ENCODE data around the gene CDH22.

Gene CDH22

DNA sequence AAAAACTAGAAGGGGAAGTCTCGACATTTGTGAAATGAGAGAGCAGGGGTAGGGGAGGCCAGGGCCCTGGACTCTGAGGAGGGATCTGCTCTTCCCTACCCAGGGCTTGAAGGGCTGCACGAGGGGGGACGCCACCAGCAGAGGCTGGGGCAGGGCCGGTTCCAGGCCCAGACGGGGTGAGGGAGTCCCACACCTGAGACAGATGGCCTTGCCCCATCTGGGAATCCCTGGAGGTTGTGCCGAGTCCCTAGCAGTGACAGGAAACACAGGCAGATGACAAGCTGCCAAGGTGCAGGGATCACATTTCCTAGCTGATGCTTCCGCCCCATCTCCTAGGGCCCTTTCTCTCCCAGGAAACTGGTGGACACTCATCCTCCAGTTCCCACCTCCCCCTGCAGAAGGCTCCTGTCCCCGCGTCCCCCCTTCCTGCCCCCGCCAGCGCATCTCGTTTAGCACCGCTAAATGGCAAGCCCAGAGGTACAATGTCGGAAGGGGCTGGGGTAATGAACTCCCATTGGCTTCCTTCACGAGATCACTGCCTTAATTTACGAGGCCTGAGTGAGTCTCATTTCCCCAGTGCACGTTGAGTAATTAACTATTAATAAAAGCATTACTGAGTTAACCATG, 35.2 kb upstream of the CDH22 start:
- no peak for DNase-seq (ENCODE audit: low spot score)

DNA sequence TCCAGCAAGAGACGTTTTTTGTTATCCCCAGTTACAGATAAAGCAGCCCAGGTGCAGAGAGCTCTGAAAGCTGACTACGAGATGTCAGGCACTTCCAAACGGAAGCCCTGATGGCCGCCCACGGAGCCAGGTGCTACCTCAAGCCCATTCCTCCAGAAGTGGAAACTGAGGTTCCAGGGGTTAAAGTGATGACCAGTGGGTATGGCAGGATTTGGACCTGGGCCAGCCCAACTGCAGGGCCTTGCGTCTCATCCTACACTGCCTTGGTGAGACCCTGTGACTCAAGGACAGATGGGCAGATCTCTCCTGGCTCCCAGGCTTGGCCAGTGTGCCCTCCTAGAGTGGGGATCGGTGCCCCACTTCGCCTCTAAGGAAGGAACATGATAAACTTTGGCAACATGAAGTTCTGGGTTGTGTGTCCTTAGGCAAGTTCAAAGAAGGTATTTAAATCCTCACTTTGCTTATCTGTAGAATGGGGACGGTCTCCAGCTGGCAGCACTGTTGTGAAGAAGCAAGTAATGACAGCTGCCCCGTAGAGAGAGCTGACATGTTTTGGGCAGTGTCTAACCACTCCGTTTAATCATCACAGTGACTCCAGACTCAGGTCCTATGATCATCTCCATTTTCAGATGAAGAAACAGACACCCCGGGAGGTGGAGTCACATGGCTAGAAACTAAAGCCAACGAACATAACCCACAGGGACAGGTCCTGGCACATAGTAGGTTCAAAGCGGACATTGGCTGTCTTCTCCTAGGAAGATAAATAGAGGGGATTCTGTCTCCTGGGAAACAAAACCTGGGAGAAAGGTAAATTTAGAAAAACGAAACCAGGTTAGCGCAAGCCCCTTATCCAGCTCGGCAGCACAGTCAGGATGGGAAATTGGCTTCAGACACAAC, 34.4 kb upstream of the CDH22 start:
- no peak for DNase-seq (ENCODE audit: low spot score)

DNA sequence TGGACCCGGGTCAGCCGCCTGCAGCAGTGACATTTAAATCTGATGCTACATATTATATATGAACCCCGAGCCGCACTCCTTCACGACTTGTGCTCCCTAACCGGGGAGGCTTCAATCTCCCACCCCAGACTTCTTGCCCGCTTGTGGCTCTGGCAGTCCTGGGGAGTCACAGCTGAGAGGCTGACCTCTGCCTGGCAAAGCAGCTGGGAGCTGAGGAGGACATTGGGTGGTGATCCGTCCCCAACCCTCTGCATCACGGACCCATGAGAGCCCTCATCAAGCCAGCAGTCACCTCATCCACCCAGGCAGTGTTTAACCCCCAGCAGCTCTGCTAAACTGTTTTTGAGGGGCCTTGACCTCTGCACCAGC, 33.7 kb upstream of the CDH22 start:
- DNase-seq (ENCODE audit: low spot score), result no peak

DNA sequence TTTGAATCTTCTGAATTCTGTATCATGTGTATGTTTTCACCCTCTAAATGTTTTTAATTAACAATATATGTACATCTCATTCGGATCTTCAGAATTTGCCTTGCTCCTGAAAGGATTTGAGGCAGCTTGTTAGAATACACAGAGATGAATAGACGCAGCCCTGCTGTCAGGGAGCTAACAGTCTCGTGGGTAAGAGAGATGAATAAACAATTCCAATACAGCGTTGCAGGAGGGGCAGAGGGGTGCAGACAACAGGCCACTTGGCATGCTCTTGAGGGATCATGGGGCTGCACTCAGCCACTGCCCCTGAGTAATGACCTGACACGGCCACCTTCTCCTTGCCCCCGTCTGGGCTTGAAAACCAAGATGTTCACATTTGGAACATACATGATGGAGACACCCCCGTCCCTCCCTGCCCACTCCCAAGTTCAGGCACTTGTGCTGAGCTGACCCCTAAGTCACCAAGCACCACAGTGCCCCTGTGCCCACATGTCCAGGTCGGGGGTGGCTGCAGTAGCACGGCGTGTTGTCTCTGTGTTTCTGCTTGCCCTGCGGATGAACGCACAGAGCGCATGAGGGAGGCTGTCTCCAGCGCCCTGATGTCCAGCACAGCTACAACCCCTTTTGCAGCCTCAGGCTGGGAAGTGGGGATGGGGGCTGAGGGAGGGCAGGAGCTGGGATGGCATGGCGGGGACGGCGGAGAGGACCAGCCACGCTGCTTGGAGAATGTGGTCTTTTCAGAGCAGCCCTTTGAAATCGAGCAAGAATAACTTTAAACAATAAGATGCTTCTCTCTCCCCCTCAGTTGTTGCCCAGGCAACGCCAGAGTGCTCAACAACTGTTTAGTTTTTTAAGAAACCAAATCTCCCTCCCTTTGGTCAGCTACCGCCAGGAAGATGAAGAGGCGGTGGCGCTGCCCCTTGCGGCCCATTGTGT, 33.0 kb upstream of the CDH22 start:
- DNase-seq (ENCODE audit: low spot score), result no peak

DNA sequence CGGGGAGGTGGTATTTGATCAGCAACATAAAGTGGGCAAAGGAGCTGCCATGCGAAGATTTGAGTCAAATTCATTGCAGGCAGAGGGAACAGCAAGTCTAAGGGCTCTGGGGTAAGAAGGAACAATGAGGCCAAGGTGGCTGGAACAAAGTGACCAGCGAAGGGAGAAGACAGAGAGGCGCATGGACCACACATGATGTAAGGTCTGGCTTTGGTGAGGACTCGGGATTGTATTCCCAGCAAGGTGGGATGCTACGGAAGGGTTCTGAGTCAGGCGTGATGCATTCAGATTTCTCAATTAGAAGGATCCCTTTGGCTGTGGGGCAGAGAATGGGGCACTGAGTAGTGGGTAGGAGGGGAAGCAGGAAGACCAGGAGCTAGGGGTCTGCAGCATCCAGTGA, 30.7 kb upstream of the CDH22 start:
- no peak for DNase-seq (ENCODE audit: low spot score)

DNA sequence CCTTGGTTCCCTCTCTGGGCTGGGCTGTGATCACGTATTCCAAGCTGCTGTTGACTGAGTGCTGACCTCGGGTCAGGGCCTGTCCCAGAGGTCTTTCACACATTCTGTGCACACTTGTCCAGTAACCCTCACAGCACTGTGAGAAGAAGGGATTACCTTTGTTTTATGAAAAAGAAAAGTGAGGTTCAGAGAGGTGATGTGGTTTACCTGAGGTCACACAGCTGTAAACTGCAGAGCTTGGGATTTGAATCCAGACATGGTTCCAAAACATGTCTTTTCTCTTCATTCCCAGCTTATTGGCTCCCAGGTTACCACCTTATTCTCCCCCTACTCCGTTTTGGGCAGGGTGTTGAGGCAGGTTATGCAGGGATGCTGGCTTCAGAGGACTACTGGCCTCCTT, 28.4 kb upstream of the CDH22 start:
- no peak for DNase-seq (ENCODE audit: low spot score)

DNA sequence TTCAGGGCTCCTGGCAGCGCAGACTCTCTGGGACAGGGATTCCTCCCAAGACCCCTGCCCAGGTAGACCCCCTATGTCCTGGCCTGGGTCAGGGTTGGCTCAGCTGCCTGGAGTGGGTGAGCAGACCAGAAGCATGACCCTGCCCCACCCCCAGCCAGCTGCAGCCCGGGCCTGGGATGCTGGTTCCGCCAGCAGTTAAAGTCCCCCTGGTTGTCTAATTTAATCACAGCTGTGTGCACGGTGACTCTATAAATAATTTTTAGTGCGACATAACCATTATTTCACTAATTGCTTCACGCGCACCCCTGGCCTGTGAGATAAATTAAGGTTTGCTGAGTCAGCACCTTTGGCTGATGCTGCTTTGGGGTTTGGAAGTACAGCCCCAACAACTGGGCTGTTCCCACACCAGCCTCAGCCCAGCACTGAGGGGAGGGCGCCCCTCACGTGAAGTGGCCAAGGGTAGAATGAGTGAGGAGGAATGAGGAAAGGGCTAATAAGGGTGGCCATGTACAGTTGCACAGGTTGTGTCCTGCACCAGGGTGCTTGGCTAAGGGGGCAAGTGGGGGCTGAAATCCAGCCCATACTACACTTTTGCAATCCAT, 26.1 kb upstream of the CDH22 start:
- DNase-seq (ENCODE audit: low spot score), result no peak

DNA sequence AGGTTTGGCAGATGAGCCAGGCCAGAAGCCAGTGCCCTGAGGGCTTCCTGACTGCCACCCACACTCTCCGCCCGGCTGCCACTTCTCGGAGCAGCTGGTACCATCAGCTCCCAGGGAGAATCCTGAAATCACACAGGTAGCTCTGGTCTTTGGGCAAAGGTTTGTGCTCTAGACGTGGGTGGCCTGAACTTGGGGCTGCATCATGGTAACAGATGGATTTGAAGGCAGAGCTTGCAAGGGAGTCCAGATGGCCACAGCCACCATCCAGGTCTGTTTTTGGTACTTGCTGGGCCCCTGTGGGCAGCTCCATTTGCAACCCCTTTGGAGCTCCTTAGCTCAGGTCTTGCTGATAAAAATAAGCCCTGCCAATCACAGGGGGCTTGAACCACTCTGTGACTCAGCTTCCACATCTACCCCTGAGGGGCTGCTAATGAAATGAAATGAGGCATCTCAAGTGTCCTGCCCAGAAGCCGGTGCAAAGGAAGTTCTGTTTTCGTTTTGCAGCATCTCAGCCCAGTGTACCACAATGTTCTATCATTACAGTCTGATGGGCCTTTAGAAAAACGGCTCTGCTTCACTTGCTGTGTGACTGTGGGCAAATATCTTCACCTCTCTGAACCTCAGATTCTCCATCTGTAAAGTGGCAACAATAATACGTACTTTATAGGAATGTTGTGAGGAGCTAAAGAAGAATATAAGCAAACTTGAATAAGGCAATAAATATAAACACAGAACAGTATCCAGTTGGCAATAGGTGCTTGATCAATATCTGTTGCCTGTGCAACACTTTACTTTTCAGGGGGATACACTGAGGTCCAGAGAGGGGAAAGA, 25.1 kb upstream of the CDH22 start:
- DNase-seq (ENCODE audit: low spot score), result no peak

DNA sequence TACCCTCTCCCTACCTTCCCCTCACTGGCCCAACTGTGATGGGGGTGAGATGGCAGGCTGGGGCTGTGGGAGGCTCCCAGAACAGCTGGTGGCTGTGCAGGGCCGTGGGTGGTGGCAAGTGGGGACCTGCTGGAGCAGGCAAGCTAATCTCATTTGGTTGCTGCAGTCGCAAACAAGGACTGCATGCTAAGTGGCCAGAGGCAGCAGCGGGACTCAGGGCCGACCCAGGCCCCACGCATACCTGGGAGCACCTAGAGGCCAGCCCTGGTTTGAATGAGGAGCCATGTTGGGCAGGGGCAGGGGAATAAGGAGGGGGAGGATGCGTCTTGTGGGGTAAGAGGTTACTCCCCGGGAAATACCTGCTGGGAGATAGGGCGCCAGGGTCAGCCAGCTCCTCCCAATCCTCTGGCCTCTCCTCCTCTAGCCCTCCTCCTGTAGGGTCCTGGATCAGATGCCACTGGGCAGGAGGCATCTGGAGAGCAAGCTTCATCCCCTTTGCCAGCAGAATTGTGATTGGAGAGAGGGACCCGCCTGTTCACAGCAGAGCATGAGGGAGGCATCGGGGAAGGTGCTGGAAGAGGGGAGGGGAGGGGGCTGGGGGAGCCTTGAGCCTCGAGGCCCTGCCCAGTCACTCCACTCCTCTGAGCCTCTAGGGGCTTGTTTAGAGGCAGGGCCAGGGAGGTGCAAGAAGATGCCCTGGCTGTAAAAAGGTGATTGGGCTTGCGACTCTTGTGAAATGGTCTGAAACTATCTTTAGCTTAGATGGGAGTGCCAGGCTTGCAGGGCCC, 24.3 kb upstream of the CDH22 start:
- DNase-seq (ENCODE audit: low spot score), result no peak

DNA sequence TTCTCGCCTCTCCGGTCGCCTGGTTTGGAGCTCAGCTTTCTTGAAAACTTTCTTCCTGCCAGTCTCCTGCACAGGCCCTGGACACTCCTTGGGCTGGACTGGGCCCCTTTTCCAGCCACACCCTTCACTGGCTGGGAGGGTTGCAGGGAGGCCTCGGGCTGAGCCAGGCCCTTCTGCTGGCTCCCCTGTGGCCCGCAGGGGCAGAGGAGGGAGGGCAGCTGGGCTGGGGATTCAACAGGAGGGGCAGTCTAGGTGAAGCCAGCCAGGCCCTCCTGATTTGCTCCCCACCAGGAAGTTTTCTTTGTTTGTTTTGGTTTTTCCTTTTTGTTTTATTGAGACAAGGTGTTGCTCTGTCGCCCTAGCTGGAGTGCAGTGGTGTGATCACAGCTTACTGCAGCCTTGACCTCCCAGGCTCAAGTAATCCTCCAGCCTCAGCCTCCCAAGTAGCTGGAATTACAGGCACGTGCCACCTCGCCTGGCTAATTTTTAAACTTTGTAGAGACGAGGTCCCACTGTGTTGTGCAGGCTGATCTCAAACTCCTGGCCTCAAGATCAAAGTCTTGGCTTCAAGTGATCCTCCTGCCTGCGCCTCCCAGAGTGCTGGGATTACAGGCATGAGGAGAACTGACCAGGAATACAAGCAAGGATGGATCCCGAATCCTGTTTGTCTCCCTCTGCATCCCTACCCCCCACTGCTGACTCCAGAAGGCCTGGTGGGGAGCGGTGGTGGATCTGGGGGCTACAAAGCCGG, 23.5 kb upstream of the CDH22 start:
- no peak for DNase-seq (ENCODE audit: low spot score)

DNA sequence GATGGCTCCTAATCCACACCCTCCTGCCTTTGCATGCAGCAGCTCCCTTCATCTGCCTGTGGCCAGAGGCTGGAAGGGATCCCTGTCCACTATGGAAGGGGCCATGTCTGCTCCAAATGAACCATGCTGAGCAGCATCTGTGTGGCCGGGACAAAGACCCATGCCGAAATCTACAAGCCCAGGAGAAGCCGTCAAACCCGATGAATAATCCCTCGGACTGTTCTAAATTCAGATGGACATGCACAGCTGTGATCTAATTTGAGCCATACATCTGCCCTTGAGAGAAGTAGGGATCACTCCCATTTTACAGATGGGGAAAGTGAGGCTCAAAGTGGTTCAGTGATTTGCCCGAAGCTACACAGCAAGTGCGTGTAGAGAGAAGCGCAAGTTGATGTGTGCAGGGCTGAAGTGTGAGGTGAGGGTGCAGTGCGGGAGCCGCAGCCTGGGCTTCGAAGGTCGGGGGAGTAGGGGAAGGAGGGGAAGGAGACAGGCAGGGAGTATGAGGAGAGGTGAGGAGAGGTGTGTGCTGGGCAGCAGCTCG, 22.6 kb upstream of the CDH22 start:
- no peak for DNase-seq (ENCODE audit: low spot score)

DNA sequence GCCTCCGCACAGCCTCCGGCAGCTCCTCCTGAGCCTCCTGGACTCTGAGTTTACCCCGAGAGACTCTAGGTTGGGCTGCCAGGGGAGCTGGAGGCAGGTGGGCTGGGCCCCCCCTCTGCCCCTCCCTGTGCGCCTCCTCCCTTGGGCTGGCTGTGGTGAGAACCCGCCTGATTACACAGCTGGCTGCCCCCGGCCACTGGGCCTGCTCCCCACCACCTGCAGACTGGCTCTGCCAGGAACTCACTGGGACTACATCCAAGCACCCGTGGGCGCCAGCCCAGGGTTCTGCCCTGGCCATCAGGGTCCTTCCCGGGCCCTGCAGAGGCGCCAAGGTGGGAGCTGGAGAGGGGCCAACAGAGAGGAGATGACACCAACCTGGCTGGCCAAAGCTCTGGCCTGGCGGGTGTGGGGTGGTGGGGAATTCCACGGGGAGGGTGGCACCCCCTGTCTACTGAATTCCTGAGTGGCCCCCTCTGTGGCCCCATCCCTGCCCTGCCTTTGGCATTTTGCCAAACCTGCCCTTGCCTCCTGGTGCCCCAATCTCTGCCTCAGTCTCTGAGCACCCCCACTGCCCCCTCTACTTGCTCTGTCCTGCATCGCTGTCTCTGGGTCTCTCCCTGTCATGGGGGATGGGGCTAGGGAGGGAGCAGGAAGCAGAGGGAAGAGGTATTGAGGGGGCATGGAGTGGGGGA, 21.9 kb upstream of the CDH22 start:
- DNase-seq (ENCODE audit: low spot score), result no peak

DNA sequence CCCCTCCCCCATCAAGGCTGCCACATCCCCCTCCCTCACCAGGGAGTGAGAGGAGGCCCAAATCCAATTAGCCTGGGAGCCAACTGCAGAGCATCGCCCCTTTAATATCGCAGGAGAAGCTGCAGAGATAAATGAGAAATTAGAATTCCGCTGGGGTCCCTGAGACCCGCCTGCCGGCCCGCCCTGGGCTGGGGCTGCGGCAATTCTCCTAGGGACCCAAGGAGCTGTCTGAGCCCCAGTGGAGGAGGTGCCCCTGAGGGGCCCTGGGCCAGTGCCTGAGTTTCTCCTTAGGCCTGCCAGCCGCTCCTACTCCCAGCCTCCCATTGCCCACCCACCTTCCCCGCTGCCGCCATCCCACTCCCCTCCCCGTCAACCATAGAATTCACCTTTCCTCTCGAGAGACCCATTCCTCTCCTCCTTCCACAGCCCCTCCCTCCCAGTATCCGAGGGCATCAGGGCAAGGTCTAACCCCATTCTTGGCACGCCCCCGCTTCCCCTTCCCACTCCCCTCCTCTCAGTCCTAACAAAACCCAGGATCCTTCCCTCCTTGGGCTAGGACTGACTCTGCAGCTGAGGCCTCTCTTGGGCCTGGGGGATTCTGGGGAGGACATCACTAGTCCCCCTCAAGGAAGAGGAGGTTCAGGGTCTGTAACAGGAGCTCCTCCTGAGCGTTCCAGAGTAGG, 20.0 kb upstream of the CDH22 start:
- no peak for DNase-seq (ENCODE audit: low spot score)

DNA sequence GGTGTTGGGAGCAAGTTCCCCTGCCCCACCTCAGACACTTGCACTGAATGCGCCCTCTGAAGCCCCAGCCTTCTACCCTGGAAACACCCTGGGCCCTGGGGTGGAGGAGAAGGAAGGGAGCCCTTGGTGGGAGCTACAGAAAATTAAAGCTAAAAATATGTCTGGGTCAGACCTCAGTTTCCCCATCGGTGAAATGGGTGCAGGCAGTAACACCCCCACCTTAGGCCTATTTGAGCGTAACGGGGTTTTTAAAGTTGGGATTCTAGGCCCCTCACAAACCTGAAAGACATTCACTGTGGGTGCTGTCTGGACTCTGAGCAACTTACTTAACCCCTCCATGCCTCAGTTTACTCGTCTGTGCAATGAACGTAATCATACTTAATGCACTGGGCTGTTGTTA, 19.3 kb upstream of the CDH22 start:
- DNase-seq (ENCODE audit: low spot score), result no peak

DNA sequence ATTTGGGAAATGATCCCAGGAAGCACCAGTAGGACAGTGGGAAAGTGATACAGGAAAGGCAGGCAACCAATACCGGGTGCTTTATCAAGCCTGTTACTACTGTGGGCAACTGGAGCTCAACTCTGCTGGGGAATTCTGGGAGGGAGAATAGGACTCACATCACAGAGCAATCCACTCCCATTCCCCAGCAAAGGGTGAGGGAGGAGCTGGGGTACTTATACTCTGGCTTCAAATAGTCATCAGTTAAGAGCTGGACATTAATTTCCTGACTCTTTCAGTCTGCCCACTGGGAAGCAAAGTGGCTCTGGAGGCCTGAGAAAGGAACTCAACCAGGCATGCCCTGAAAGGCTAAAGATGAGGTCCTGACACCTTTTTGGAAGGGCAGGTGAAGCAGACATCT, 17.5 kb upstream of the CDH22 start:
- no peak for DNase-seq (ENCODE audit: low spot score)

DNA sequence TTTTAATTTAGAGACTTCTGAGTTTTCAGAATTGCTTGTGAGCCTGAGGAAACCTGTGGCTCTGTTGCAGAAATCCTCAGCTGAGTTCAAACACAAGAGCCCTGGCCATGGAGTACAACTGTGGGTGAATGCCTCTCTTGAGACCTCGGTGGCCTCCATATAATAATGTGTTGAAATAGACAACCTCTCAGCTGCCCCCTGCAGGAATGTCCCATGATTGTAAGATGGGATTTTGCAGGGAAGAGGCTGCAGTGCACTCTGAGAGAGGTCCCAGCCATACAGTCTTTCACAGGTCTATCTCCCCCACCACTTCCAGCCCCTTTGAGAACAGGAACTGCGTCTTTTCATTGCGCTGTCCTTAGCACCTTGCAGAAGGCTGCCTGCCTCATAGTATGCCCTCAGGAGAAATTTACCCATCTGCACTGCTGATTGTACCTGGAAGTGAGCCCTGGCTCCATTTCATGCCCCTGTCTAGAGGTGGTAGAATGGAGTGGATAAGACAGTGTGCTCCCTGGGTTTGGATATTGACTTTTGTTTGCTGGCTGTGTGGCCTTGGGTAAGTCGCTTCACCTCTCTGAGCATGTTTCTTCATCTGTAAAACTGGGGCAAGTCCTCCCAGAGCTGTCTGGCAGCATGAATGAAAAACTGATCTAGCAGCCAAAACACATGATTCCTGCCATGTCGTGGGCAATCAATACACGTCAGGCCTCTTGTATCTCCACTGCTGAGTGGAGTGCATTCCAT, 16.8 kb upstream of the CDH22 start:
- peak; percentile 18 for DNase-seq (ENCODE audit: low spot score)

DNA sequence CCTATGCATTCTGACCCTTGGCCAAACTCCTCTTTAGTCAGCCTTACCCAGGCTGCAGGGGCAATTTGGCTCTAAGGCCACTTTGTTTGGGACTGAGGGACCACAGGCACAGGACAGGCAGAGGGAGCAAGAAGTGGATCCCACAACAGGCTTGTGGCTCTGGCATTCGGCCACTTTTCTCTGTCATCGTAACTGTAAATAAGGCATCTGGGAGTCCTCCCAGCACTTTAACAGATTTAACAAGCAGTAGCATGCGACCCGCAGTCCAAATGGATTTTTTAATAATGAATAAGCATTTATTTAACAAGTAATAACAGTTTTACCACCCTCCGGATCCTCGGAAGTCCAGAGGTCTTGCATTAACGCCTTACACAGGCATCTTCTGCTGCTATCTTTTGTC, 16.1 kb upstream of the CDH22 start:
- no peak for DNase-seq (ENCODE audit: low spot score)

DNA sequence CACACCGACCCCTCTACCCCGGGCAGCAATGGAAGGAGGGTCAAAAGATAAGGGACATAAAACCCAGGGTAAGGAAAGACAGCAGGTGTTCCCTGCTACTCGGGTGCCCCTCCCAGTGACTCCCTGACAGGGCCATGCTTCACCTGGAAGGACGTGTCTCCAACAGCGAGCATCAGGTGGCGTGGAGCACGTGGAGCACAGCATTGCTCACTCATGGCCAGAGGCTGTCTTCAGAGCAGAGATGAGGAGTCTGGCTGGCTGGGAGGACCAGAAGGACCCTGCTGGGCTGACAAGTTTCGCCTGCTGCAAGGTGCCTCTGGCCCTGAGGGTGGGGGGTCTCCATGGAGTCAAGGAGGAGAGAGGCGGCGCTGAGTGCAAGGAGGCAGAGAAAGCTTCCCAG, 15.3 kb upstream of the CDH22 start:
- no peak for DNase-seq (ENCODE audit: low spot score)
